Neural cell (in vitro differentiated cells): ENCODE measurements around the gene CEP85L. TPM values are rescaled to one million over a fixed set of nuclear protein-coding genes. Genes with fewer than 3 reads are reported as not detected.

ENCODE experiments used
- H2AFZ ChIP-seq: fragments of 200-600, 300-800 bp; sonication (generic), shearing (Covaris generic); 2 replicates; pipeline ENCODE4 v1.6.0; 2014; ENCODE audit warnings: low read depth, mild to moderate bottlenecking, antibody characterized with exemption, low read length, moderate library complexity
- H3F3A ChIP-seq: fragments of 200-600 bp; shearing (Covaris generic); 2 replicates; pipeline ENCODE4 v1.6.1; 2016; ENCODE audit warnings: mild to moderate bottlenecking, moderate library complexity, mixed read lengths, antibody characterized with exemption, low read length; ENCODE audit not compliant: insufficient read depth, poor library complexity, severe bottlenecking
- H3K27ac ChIP-seq: fragments of 200-600, 300-800 bp; sonication (generic), shearing (Covaris generic); 2 replicates; pipeline ENCODE4 v1.5.1; 2014; ENCODE audit warnings: mild to moderate bottlenecking, low read length, moderate library complexity
- H3K27me3 ChIP-seq: fragments of 300-800, 200-600 bp; sonication (generic), shearing (Covaris generic); 2 replicates; pipeline ENCODE4 v1.6.0; 2014; ENCODE audit warnings: mild to moderate bottlenecking, low read depth, low read length, moderate library complexity; ENCODE audit not compliant: insufficient read depth
- H3K36me3 ChIP-seq: fragments of 300-800, 200-600 bp; sonication (generic), shearing (Covaris generic); 2 replicates; pipeline ENCODE4 v1.5.1; 2014; ENCODE audit warnings: mild to moderate bottlenecking, antibody characterized with exemption, low read length, moderate library complexity; ENCODE audit not compliant: insufficient read depth
- H3K4me2 ChIP-seq: fragments of 300-800, 200-600 bp; sonication (generic), shearing (Covaris generic); 2 replicates; pipeline ENCODE4 v1.6.0; 2014; ENCODE audit warnings: mild to moderate bottlenecking, low read length
- H3K4me3 ChIP-seq: fragments of 300-800, 200-600 bp; sonication (generic), shearing (Covaris generic); 2 replicates; pipeline ENCODE4 v1.5.1; 2014; ENCODE audit warnings: mild to moderate bottlenecking, low read length, moderate library complexity
- H3K79me2 ChIP-seq: fragments of 200-600 bp; shearing (Covaris generic); replicated peaks from 2 replicates; pipeline ENCODE4 v1.6.0; 2014; ENCODE audit warnings: mild to moderate bottlenecking, low read length, moderate library complexity; ENCODE audit not compliant: insufficient read depth
- H3K9ac ChIP-seq: fragments of 300-800, 200-600 bp; sonication (generic), shearing (Covaris generic); 2 replicates; pipeline ENCODE4 v1.6.1; 2016; ENCODE audit warnings: mild to moderate bottlenecking, low read length, mixed read lengths
- H3K9me2 ChIP-seq: fragments of 200-600 bp; shearing (Covaris generic); 2 replicates; pipeline ENCODE4 v1.6.1; 2016; ENCODE audit warnings: mild to moderate bottlenecking, low read length, mixed read lengths; ENCODE audit not compliant: insufficient read depth
- H3K9me3 ChIP-seq: fragments of 200-600, 300-800 bp; sonication (generic), shearing (Covaris generic); 2 replicates; pipeline ENCODE4 v1.6.1; 2016; ENCODE audit warnings: mild to moderate bottlenecking, mixed run types, low read length, moderate library complexity, mixed read lengths
- H4K20me1 ChIP-seq: fragments of 200-600 bp; shearing (Covaris generic); 2 replicates; pipeline ENCODE4 v1.6.1; 2016; ENCODE audit warnings: mild to moderate bottlenecking, mixed run types; ENCODE audit not compliant: insufficient read depth
- CTCF ChIP-seq: fragments of 450-650 bp; IDR thresholded peaks from 2 replicates; pipeline ENCODE4 v1.5.1; 2014; ENCODE audit warnings: antibody characterized with exemption, mild to moderate bottlenecking, moderate library complexity; ENCODE audit not compliant: poor library complexity, severe bottlenecking
- EP300 ChIP-seq: fragments of 450-650 bp; conservative IDR thresholded peaks from 2 replicates; pipeline ENCODE4 v1.6.1; 2014; ENCODE audit warnings: antibody characterized with exemption, mild to moderate bottlenecking, moderate library complexity; ENCODE audit not compliant: poor library complexity, severe bottlenecking
- EZH2 ChIP-seq: fragments of 200-600, 300-800 bp; shearing (Covaris generic), sonication (generic); IDR thresholded peaks from 2 replicates; pipeline ENCODE4 v1.6.1; 2014; ENCODE audit warnings: antibody characterized with exemption, low read length, borderline replicate concordance, mild to moderate bottlenecking; ENCODE audit not compliant: insufficient read depth, poor library complexity, severe bottlenecking
- MXI1 ChIP-seq: fragments of 450-650 bp; conservative IDR thresholded peaks from 2 replicates; pipeline ENCODE4 v1.6.1; 2014; ENCODE audit warnings: antibody characterized with exemption, mild to moderate bottlenecking; ENCODE audit not compliant: poor library complexity, severe bottlenecking
- POLR2AphosphoS5 ChIP-seq: IDR thresholded peaks from 2 replicates; pipeline ENCODE4 v1.6.1; 2012
- RAD21 ChIP-seq: fragments of 450-650 bp; conservative IDR thresholded peaks from 2 replicates; pipeline ENCODE4 v1.6.1; 2014; ENCODE audit warnings: antibody characterized with exemption, mild to moderate bottlenecking, moderate library complexity
- REST ChIP-seq: IDR thresholded peaks from 2 replicates; pipeline ENCODE4 v1.6.1; 2012; ENCODE audit warnings: borderline replicate concordance
- SMC3 ChIP-seq: fragments of 450-650 bp; conservative IDR thresholded peaks from 2 replicates; pipeline ENCODE4 v1.6.1; 2014; ENCODE audit warnings: antibody characterized with exemption, mild to moderate bottlenecking, moderate library complexity; ENCODE audit not compliant: poor library complexity
- TAF1 ChIP-seq: IDR thresholded peaks from 2 replicates; pipeline ENCODE4 v1.6.1; 2012; ENCODE audit warnings: low read depth
- polyA plus RNA-seq: library from polyadenylated mRNA; depleted of rRNA; stranded (reverse); fragments of >200 nt; gene quantifications from 2 replicates; pipeline ENCODE4 v1.2.3, GENCODE V29; 2014

The CEP85L gene
- polyA plus RNA-seq, 1 donor from 2014 or later = 17.0 TPM

GRCh38 chr6:118584911-118585310 is 66.5 kb downstream of the CEP85L start:
- Histone ChIP-seq H2AFZ (no peak overlapping the region), H3K4me2 (no peak overlapping the region), H3K27ac (no peak overlapping the region), H3K9me3 (no peaks in the 10 kb centered on the region), H3K9ac (no peak overlapping the region), H3F3A (no peaks in the 10 kb centered on the region), H3K27me3 (no peaks in the 10 kb centered on the region), H3K4me3 (no peak overlapping the region), H4K20me1 (no peaks in the 10 kb centered on the region), H3K9me2 (no peaks in the 10 kb centered on the region), H3K36me3 (no peaks in the 10 kb centered on the region), H3K79me2 (no peaks in the 10 kb centered on the region)
- TF ChIP-seq MXI1 (no peak), SMC3 (no peak), POLR2AphosphoS5 (no peak), EZH2 (no peak), RAD21 (no peak), EP300 (no peak), CTCF (no peak), REST (no peak), TAF1 (no peak)

- Histone ChIP-seq H4K20me1 (no peaks in the 10 kb centered on the region), H3K79me2 (no peaks in the 10 kb centered on the region), H3F3A (no peaks in the 10 kb centered on the region), H3K4me2 (no peak overlapping the region), H3K4me3 (no peak overlapping the region), H3K27ac (no peak overlapping the region), H3K36me3 (no peaks in the 10 kb centered on the region), H3K9me2 (no peaks in the 10 kb centered on the region), H3K9me3 (no peaks in the 10 kb centered on the region), H3K9ac (no peak overlapping the region), H3K27me3 (no peaks in the 10 kb centered on the region), H2AFZ (no peak overlapping the region)
- TF ChIP-seq SMC3 = no peak
- no peak for TF ChIP-seq CTCF
- TF ChIP-seq TAF1 = no peak
- TF ChIP-seq RAD21 = no peak
- no peak for TF ChIP-seq REST
- TF ChIP-seq POLR2AphosphoS5 = no peak
These were observed 69.9 kb downstream of the CEP85L start for GRCh38 chr6:118581489-118581959.
